Testis (tissue), 2 donors: ENCODE results near the gene DIDO1.

Experiments
- POLR2A ChIP-seq: fragments of 450-650 bp; IDR thresholded peaks from one replicate; pipeline ENCODE4 v1.6.1; 2017; ENCODE audit warnings: antibody characterized with exemption, mild to moderate bottlenecking, moderate library complexity
- TF ChIP-seq, protein P1 (sequence below), 3 experiments: fragments of 450-650 bp in 2 of 3; fragments of 200-600 bp in 1 of 3; sonication (generic) in 1 of 3; IDR thresholded peaks; one replicate each; pipeline ENCODE4 v1.5.1; 2016 to 2019; ENCODE audit warnings: antibody characterized with exemption in 3 of 3, mild to moderate bottlenecking in 2 of 3, moderate library complexity in 1 of 3

DNA sequence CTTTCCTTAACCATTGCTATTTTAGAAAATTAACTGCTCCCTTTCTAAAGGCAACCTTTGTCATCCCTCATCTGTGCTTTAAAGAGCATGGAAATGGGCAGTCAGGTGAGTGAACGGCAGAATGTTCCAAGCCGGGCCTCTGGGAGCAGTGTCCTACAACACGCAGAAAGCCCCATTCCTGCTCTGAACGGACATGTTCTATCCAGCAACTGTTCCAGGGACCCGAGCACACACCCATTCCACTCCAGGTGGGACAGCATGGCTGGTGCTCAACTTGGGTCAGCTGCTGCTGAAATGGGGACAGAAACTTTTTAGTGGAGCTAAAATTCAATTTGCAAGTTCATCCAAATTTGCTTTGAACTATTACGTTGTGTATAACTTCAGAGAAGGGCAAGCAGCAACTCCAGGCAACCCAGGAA lies 26.7 kb downstream of the DIDO1 start:
- TF ChIP-seq POLR2A: no peak
- TF ChIP-seq, protein P1, sequence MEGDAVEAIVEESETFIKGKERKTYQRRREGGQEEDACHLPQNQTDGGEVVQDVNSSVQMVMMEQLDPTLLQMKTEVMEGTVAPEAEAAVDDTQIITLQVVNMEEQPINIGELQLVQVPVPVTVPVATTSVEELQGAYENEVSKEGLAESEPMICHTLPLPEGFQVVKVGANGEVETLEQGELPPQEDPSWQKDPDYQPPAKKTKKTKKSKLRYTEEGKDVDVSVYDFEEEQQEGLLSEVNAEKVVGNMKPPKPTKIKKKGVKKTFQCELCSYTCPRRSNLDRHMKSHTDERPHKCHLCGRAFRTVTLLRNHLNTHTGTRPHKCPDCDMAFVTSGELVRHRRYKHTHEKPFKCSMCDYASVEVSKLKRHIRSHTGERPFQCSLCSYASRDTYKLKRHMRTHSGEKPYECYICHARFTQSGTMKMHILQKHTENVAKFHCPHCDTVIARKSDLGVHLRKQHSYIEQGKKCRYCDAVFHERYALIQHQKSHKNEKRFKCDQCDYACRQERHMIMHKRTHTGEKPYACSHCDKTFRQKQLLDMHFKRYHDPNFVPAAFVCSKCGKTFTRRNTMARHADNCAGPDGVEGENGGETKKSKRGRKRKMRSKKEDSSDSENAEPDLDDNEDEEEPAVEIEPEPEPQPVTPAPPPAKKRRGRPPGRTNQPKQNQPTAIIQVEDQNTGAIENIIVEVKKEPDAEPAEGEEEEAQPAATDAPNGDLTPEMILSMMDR (IDR thresholded peaks at IDR 0.05): no peak
